Measurements from ENCODE around the gene NDUFA1.

DNA sequence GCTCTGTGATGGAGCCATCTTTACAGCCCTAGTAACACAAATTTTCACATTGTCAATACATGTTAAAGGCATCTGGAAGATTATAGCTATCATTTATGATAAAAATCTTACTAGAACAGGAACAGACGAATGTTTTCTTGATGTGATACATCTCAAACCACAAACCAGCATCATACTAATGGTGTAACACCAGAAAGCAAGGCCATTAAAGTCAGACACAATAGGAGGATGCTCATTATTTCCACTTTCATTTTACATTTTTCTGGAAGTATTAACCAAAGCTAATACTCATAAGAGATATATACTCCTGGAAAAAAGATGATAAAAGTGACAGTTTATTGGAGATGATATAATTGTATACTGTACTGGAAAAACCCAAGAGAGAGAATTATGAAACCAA is 29.3 kb downstream of the NDUFA1 start:
- TF ChIP-seq, protein P1, sequence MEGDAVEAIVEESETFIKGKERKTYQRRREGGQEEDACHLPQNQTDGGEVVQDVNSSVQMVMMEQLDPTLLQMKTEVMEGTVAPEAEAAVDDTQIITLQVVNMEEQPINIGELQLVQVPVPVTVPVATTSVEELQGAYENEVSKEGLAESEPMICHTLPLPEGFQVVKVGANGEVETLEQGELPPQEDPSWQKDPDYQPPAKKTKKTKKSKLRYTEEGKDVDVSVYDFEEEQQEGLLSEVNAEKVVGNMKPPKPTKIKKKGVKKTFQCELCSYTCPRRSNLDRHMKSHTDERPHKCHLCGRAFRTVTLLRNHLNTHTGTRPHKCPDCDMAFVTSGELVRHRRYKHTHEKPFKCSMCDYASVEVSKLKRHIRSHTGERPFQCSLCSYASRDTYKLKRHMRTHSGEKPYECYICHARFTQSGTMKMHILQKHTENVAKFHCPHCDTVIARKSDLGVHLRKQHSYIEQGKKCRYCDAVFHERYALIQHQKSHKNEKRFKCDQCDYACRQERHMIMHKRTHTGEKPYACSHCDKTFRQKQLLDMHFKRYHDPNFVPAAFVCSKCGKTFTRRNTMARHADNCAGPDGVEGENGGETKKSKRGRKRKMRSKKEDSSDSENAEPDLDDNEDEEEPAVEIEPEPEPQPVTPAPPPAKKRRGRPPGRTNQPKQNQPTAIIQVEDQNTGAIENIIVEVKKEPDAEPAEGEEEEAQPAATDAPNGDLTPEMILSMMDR (IDR thresholded peaks at IDR 0.05; ENCODE audit: insufficient read depth, low read length, poor library complexity, severe bottlenecking) = no peak
- no peak for TF ChIP-seq EZH2phosphoT487 (conservative IDR thresholded peaks at IDR 0.05; ENCODE audit: low read length)

All from SU-DHL-6 (cell line).